Panc1 (cell line): Measurements from ENCODE around the gene AP1B1. TPM values are rescaled to one million over a fixed set of nuclear protein-coding genes. Genes with fewer than 3 reads are reported as not detected.

Experiments
- ATAC-seq: fragments of 200-7000 bp; cut with Tn5 transposase; 2 replicates; pipeline ENCODE4 v1.9.1; 2020; ENCODE audit warnings: mild to moderate bottlenecking, moderate library complexity
- BruUV-seq: library from RNA; stranded (reverse); fragments of 400-500 nt; replicated peaks from 2 replicates; lab custom pipeline; 2021; lab: Mats Ljungman, UMichigan
- CTCF ChIA-PET: fragments of 300-600 bp; sonication (Branson Sonifier 250); formaldehyde crosslinking; loops from one replicate; lab custom pipeline; 2022; ENCODE audit warnings: antibody characterized with exemption; lab: Charles Lee
- POLR2A ChIA-PET: fragments of 300-600 bp; sonication (Branson Sonifier 250); formaldehyde crosslinking; loops from one replicate; lab custom pipeline; 2022; ENCODE audit warnings: antibody characterized with exemption; lab: Charles Lee
- DNase-seq: peaks from one replicate; pipeline ENCODE4 v3.0.0-alpha.2; 2010; ENCODE audit warnings: low read depth, low spot score
- H3K27ac ChIP-seq: 2 replicates; pipeline ENCODE4 v1.5.1; 2011; ENCODE audit warnings: mild to moderate bottlenecking, low read length, inconsistent platforms
- H3K27me3 ChIP-seq: fragments of 200-500 bp; sonication (Bioruptor generic); 2 replicates; pipeline ENCODE4 v1.6.0; 2014; ENCODE audit warnings: low read length, inconsistent platforms; ENCODE audit not compliant: control insufficient read depth, insufficient read depth
- H3K36me3 ChIP-seq: fragments of 200-500 bp; sonication (Bioruptor generic); 2 replicates; pipeline ENCODE4 v1.5.1; 2014; ENCODE audit warnings: inconsistent platforms, mild to moderate bottlenecking, low read length, moderate library complexity; ENCODE audit not compliant: control insufficient read depth, insufficient read depth
- H3K4me1 ChIP-seq: 2 replicates; pipeline ENCODE4 v1.5.1; 2011; ENCODE audit warnings: inconsistent platforms, mild to moderate bottlenecking, low read length, moderate library complexity; ENCODE audit not compliant: control insufficient read depth, insufficient read depth
- H3K4me3 ChIP-seq, 2 experiments: 2 replicates each; pipeline ENCODE4 v1.5.1; 2011 to 2012; ENCODE audit warnings: low read depth in 2 of 2, low read length in 2 of 2, mild to moderate bottlenecking in 2 of 2, inconsistent platforms in 1 of 2, moderate library complexity in 1 of 2
- H3K9me3 ChIP-seq: fragments of 200-500 bp; sonication (Bioruptor generic); 2 replicates; pipeline ENCODE4 v1.5.1; 2014; ENCODE audit warnings: low read depth, mild to moderate bottlenecking, inconsistent platforms, low read length, moderate library complexity; ENCODE audit not compliant: control insufficient read depth, insufficient read depth
- CTCF ChIP-seq: fragments of 450-650 bp; IDR thresholded peaks from 2 replicates; pipeline ENCODE4 v1.5.1; 2017; ENCODE audit warnings: mild to moderate bottlenecking
- POLR2AphosphoS5 ChIP-seq: IDR thresholded peaks from 2 replicates; pipeline ENCODE4 v1.6.1; 2012; ENCODE audit warnings: mild to moderate bottlenecking, low read depth, low read length, moderate library complexity
- REST ChIP-seq, 2 experiments: IDR thresholded peaks; 2 replicates each; pipeline ENCODE4 v1.6.1; 2011 to 2012; ENCODE audit warnings: low read depth in 2 of 2, control low read depth in 1 of 2, low read length in 1 of 2, mild to moderate bottlenecking in 1 of 2, moderate library complexity in 1 of 2; ENCODE audit not compliant: insufficient read depth in 1 of 2
- SIN3A ChIP-seq: IDR thresholded peaks from 2 replicates; pipeline ENCODE4 v1.6.1; 2012; ENCODE audit warnings: low read depth, mild to moderate bottlenecking, low read length, moderate library complexity, borderline replicate concordance; ENCODE audit not compliant: insufficient read depth
- TCF7L2 ChIP-seq: IDR thresholded peaks from 2 replicates; pipeline ENCODE4 v1.6.1; 2011; ENCODE audit warnings: mild to moderate bottlenecking, low read depth, low read length, inconsistent platforms
- in situ Hi-C: cut with HindIII; loops from 2 replicates; pipeline ENCODE4 v1.10.0; 2016; ENCODE audit warnings: low sequenced_read_pairs, low pct_unique_long_range_greater_than_20kb
- intact Hi-C: fragments of 100-400 bp; cut with micrococcal nuclease; formaldehyde crosslinking; loops from one replicate; pipeline ENCODE4 v1.10.0; 2022; ENCODE audit not compliant: unreplicated experiment
- total RNA-seq: library from RNA; stranded (reverse); gene quantifications from one replicate; pipeline ENCODE4 v1.2.1, GENCODE V29; 2021; ENCODE audit not compliant: unreplicated experiment

AP1B1 gene
- total RNA-seq, 1 experiment from 2014 or later, result 48.6 TPM

- no peak for DNase-seq
- H3K27me3 ChIP-seq, result no peaks in the 10 kb centered on the region
- no peak overlapping the region for H3K4me3 ChIP-seq
- TF ChIP-seq REST (IDR thresholded peaks at IDR 0.05; ENCODE audit: insufficient read depth in 1 of 2, low read depth in 2 of 2, low read length in 1 of 2) (no peak), POLR2AphosphoS5 (no peak), TCF7L2 (no peak), SIN3A (no peak), CTCF (no peak)
- no peaks in the 10 kb centered on the region for H3K4me1 ChIP-seq
- H3K27ac ChIP-seq, result no peak overlapping the region
- ChIA-PET CTCF (no interaction called here), POLR2A (interaction anchor here (0.5 kb wide), 1 partner anchor 27 kb away, joined by 3 read pairs; no protein-coding TSS in a partner anchor)
- H3K9me3 ChIP-seq, result no peaks in the 10 kb centered on the region
- BruUV-seq, result no TSS peak
- H3K36me3 ChIP-seq, result no peaks in the 10 kb centered on the region
- intact Hi-C loops, result no loop called here
- in situ Hi-C loops, result no loop called here
- no peak for ATAC-seq
These were observed 61.9 kb downstream of the AP1B1 start for GRCh38 chr22:29326481-29326880.

- no peak for ATAC-seq
- ChIA-PET CTCF (no interaction called here), POLR2A (no interaction called here)
- no peaks in the 10 kb centered on the region for H3K9me3 ChIP-seq
- in situ Hi-C loops, result no loop called here
- TF ChIP-seq SIN3A (no peak), POLR2AphosphoS5 (no peak), TCF7L2 (no peak), REST (IDR thresholded peaks at IDR 0.05; ENCODE audit: insufficient read depth in 1 of 2, low read depth in 2 of 2, low read length in 1 of 2) (no peak), CTCF (no peak)
- H3K27me3 ChIP-seq, result no peaks in the 10 kb centered on the region
- BruUV-seq, result no TSS peak
- no peaks in the 10 kb centered on the region for H3K36me3 ChIP-seq
- no peaks in the 10 kb centered on the region for H3K4me1 ChIP-seq
- no peak overlapping the region for H3K27ac ChIP-seq
- intact Hi-C loops, result no loop called here
- H3K4me3 ChIP-seq, result no peak overlapping the region
- no peak for DNase-seq
These were observed 62.5 kb downstream of the AP1B1 start for GRCh38 chr22:29325785-29326315.
